ENCODE results near the gene ADGRG2. TPM values are rescaled to one million over a fixed set of nuclear protein-coding genes. Genes with fewer than 3 reads are reported as not detected.
"Not testable (repeated sequence)": the region's sequence is repeated elsewhere in the genome, so short reads cannot be mapped to it uniquely, and the experiment has no call there.

ADGRG2 gene
- total RNA-seq, 4 donors from 2014 or later, result 1.8 to 4.3 (median 3.2) TPM

- no peak overlapping the region for H3K27ac ChIP-seq
- TF ChIP-seq CTCF (IDR thresholded peaks at IDR 0.05) (no peak), POLR2A (IDR thresholded peaks at IDR 0.05) (no peak)
- intact Hi-C loops (cut with DNase I), result no loop called here
- no peaks in the 10 kb centered on the region for H3K9me3 ChIP-seq
- no peak for DNase-seq
- H3K27me3 ChIP-seq, result no peaks in the 10 kb centered on the region
- H3K4me3 ChIP-seq (replicated peaks in 1 of 3), result no peak overlapping the region
- peaks cover 0 to 10% of the 10 kb centered on the region in 2 donors for H3K4me1 ChIP-seq
- WGBS, 2 donors, result 83 to 93% methylated on average over 2 to 6 of the region's 6 CpGs
- H3K36me3 ChIP-seq, result no peaks in the 10 kb centered on the region
Observed at GRCh38 chrX:18981124-18981807, 141.0 kb downstream of the ADGRG2 start.

- H3K27me3 ChIP-seq; H3K4me1 ChIP-seq; DNase-seq; H3K36me3 ChIP-seq; H3K4me3 ChIP-seq (replicated peaks in 1 of 3); H3K27ac ChIP-seq; H3K9me3 ChIP-seq; intact Hi-C loops (cut with DNase I): not testable (repeated sequence)
- 81 to 91% methylated on average over 3 to 6 of the region's 6 CpGs for WGBS, 2 donors
Observed at GRCh38 chrX:18980262-18980661, 142.0 kb downstream of the ADGRG2 start.

GRCh38 chrX:18974993-18975392 is 147.3 kb downstream of the ADGRG2 start:
- Histone ChIP-seq H3K36me3 (no peaks in the 10 kb centered on the region), H3K27me3 (no peaks in the 10 kb centered on the region), H3K4me3 (replicated peaks in 1 of 3) (no peak overlapping the region), H3K4me1 (no peaks in the 10 kb centered on the region), H3K27ac (no peak overlapping the region), H3K9me3 (no peaks in the 10 kb centered on the region)
- WGBS, 2 donors, result 99% methylated on average over 7 of the region's 7 CpGs
- intact Hi-C loops (cut with DNase I), result no loop called here
- TF ChIP-seq CTCF (IDR thresholded peaks at IDR 0.05), result no peak
- TF ChIP-seq POLR2A (IDR thresholded peaks at IDR 0.05), result no peak
- DNase-seq, result no peak

GRCh38 chrX:18973527-18974192 is 148.6 kb downstream of the ADGRG2 start:
- 55% methylated on average over 7 of the region's 7 CpGs for WGBS, 2 donors

GRCh38 chrX:18971506-18971905 is 150.8 kb downstream of the ADGRG2 start:
- Histone ChIP-seq H3K27me3 (no peaks in the 10 kb centered on the region), H3K9me3 (no peaks in the 10 kb centered on the region), H3K36me3 (no peaks in the 10 kb centered on the region), H3K27ac (no peak overlapping the region), H3K4me3 (replicated peaks in 1 of 3) (no peak overlapping the region), H3K4me1 (no peaks in the 10 kb centered on the region)
- TF ChIP-seq CTCF (IDR thresholded peaks at IDR 0.05), result no peak
- no peak for TF ChIP-seq POLR2A (IDR thresholded peaks at IDR 0.05)
- intact Hi-C loops (cut with DNase I), result no loop called here
- 61 to 81% methylated on average over 2 of the region's 2 CpGs for WGBS, 2 donors
- DNase-seq, result no peak

More at GRCh38 chrX:18973527-18974192, 148.6 kb downstream of the ADGRG2 start:
- intact Hi-C loops (cut with DNase I), result no loop called here
- Histone ChIP-seq H3K9me3 (no peaks in the 10 kb centered on the region), H3K27ac (no peak overlapping the region), H3K36me3 (no peaks in the 10 kb centered on the region), H3K4me1 (no peaks in the 10 kb centered on the region), H3K4me3 (replicated peaks in 1 of 3) (no peak overlapping the region), H3K27me3 (no peaks in the 10 kb centered on the region)
- TF ChIP-seq POLR2A (IDR thresholded peaks at IDR 0.05) (no peak), CTCF (IDR thresholded peaks at IDR 0.05) (no peak)
- peak; percentile 36 to 41 for DNase-seq

All from thyroid gland (tissue), 4 donors.